GM10847 (cell line): ENCODE data around the gene GTSE1.

Experiments used
- POLR2A ChIP-seq: IDR thresholded peaks from 2 replicates; pipeline ENCODE4 v1.6.1; 2011; ENCODE audit not compliant: insufficient read length; ENCODE audit errors: extremely low read depth

Gene GTSE1

DNA sequence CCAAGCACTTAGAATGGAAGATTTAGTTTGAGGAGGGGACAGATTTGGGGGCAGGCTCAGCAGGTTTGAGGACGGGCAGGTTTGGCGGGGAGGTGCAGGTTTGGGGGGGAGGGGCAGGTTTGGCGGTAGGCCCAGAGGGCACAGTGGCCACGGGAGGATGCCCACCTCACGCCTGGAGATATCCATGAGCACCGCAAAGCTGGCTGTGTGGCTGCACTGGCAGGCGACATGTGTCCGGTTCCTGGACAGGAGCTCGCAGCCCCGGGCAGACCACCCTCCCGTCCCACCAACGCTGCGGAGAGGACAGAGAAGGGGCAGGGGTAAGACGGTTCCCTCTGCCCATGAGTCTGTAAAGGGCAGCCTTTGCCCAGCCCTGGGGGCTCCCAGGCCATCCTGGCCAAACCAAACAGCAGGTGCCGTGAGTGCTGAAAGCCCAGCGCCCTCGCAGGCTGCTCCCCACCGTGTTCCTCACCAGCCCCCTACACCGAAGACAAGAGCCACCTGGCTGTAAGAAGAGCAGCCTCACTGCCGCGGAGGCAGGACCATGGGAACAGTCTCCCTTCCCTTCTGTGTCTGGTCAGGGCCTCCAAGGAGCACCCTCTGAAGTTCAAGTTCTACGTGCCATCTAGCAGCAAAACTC lies 81.9 kb downstream of the GTSE1 start:
- no peak for TF ChIP-seq POLR2A

DNA sequence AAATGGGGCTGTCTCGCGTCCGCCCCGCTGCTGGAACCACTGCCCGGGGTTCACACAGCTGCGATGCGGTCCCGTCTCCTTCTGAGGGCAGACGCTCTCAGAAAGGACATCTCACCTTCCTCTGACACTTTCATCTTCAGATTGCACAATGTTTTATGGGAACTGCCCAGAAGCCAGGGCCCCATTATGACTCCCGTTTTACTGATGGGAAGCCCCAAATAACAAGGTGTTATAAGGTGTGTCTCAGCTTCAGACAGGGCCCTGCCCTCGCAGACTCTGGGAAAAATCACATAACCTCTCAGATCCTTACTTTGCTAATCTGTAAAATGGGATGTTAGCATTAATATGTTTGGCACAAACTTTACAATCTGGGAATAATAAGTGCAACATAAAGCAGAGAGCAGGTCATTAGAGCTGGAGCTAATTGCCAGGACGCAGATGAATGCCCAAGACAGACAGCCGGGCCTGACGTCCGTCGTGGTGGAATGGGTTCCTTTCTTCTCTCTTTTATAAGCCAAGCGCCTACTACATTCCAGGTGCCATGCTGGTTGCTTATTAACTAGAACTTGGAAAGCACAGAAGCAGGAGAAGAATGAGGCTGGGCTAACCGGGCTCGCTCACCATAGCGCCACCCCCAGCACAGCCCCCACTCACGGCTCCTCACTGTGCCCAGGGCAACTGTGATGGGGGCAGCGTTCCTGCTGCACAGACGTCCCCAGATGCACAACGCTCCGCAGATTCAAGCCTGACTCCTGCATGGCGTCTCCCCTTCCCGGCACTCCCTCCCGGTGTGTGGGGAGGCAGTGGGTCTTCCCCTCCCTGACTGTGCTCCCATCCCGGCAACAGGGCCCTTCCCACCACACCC lies 82.6 kb downstream of the GTSE1 start:
- no peak for TF ChIP-seq POLR2A

DNA sequence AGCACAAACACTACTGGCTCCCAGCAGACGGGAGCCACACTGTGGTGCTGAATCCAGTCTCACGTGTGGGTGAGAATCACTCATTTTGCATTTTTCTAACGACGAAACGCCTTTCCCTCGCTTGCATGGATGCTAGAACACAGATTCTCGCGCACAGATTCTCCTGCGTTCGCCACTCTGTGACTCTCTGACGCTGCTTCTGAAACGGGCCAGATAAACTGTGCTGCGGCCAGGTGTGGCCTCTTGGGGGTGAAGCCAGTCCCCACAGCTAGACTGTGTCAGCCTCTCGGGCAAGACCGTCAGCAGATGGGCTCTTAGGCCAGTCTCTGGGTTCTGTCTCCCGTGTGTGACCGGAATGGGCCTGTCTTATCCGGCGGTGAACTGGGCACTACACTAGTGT lies 83.4 kb downstream of the GTSE1 start:
- no peak for TF ChIP-seq POLR2A
